ENCODE data around the gene ADCY6. TPM values are rescaled to one million over a fixed set of nuclear protein-coding genes. Genes with fewer than 3 reads are reported as not detected.

ADCY6 gene
- total RNA-seq, 1 experiment from 2014 or later: 19.0 TPM

DNA sequence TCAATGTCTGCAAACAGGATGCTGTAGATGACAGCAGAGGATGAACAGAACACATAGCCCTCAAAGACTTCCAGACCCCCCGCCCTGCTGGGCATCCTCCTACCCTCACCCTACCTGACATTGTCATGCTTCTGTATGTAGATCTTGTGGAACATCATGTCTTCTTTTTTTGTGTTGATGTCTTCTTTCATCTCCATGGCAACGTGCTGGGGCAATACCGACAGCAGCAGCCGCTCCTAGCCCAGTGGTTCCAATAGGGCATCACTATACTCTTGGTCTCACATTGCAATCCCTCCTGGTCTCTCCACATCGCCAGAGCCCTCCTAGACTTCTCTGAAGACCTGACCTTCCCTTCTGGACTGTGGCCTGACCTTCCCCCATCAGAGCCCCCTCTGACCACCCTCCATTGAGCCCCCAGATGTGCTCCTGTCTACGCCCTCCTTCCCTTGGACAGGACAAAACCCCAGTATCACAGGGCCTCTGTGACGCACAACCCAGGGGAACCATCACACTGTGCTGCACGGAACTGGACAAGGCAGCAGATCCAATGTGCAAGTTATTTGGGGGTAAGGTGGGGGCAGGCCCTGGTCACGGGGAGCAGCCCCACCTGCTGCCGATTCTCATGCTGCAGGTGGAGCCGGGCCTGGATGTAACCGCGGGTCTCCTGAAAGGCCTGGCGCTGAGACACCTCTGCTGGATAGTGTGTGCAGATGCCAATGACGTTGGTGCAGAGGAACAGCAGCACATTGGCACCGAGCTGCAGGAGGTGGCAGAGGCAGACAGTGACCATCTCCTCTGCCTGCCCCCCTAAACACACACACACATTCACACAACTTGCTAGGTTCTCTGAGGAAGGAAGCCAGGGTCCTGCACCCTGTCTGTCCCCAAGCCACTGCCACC, 11.1 kb downstream of the ADCY6 start:
- POLR2A ChIA-PET (ENCODE audit: unreplicated experiment): no interaction called here
- H3K9ac ChIP-seq (ENCODE audit: low read length): no peak overlapping the region

DNA sequence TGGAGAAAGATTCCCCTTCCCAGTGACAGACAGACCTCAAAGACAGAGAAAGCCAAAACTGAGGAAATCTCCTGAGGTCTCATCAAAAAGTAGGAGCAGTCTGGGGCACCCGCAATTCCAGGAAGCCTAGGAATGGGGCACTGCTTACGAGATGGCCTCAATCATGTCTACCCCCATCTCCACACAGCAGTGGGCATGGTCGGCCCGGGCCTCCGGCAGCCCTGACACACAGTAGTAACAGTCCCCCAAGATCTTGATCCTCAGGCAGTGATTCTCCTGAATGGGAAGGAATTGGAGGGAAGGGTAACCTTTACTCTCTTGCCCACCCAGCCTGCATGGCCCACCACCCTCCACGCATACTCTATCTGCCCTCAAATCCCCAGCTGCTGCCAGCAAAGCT, 11.9 kb downstream of the ADCY6 start:
- ChIA-PET POLR2A (ENCODE audit: unreplicated experiment) (no interaction called here), CTCF (no interaction called here)
- TF ChIP-seq EZH2phosphoT487 (IDR thresholded peaks at IDR 0.05; ENCODE audit: borderline replicate concordance, low read length) (no peak), EZH2 (IDR thresholded peaks at IDR 0.05; ENCODE audit: low read length, unreplicated experiment) (no peak)
- TF ChIP-seq, protein P1, sequence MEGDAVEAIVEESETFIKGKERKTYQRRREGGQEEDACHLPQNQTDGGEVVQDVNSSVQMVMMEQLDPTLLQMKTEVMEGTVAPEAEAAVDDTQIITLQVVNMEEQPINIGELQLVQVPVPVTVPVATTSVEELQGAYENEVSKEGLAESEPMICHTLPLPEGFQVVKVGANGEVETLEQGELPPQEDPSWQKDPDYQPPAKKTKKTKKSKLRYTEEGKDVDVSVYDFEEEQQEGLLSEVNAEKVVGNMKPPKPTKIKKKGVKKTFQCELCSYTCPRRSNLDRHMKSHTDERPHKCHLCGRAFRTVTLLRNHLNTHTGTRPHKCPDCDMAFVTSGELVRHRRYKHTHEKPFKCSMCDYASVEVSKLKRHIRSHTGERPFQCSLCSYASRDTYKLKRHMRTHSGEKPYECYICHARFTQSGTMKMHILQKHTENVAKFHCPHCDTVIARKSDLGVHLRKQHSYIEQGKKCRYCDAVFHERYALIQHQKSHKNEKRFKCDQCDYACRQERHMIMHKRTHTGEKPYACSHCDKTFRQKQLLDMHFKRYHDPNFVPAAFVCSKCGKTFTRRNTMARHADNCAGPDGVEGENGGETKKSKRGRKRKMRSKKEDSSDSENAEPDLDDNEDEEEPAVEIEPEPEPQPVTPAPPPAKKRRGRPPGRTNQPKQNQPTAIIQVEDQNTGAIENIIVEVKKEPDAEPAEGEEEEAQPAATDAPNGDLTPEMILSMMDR (conservative IDR thresholded peaks at IDR 0.05; ENCODE audit: low read depth, low read length): no peak
- intact Hi-C loops (cut with micrococcal nuclease): no loop called here
- Histone ChIP-seq H3K9ac (ENCODE audit: low read length) (no peak overlapping the region), H3K79me2 (ENCODE audit: low read length) (peaks cover 10% of the 10 kb centered on the region; the same call in 1 of the 2 replicates), H3K9me2 (replicated peaks; ENCODE audit: low read length) (no peaks in the 10 kb centered on the region), H3K4me2 (ENCODE audit: low read length) (no peak overlapping the region), H3K27ac (ENCODE audit: low read length) (no peak overlapping the region), H2AFZ (ENCODE audit: low read length) (no peak overlapping the region), H3K4me3 (ENCODE audit: low read length) (no peak overlapping the region), H4K20me1 (ENCODE audit: low read length) (no peaks in the 10 kb centered on the region), H3K27me3 (ENCODE audit: low read length) (no peaks in the 10 kb centered on the region), H3F3A (ENCODE audit: low read length, unreplicated experiment) (no peaks in the 10 kb centered on the region), H3K4me1 (ENCODE audit: insufficient read depth, low read length) (peaks cover 17% of the 10 kb centered on the region), H3K36me3 (ENCODE audit: low read depth, low read length) (peaks cover 8% of the 10 kb centered on the region; the same call in 1 of the 2 replicates), H3K9me3 (ENCODE audit: low read length) (no peaks in the 10 kb centered on the region)
- DNase-seq: no peak
- ATAC-seq: no peak
- no TSS peak for BruUV-seq (replicated peaks)

More for the DNA sequence above, 11.1 kb downstream of the ADCY6 start:
- Histone ChIP-seq H3K9me3 (ENCODE audit: low read length) (no peaks in the 10 kb centered on the region), H3K9me2 (replicated peaks; ENCODE audit: low read length) (no peaks in the 10 kb centered on the region), H4K20me1 (ENCODE audit: low read length) (no peaks in the 10 kb centered on the region), H3K4me2 (ENCODE audit: low read length) (no peak overlapping the region), H2AFZ (ENCODE audit: low read length) (no peak overlapping the region), H3K4me3 (ENCODE audit: low read length) (no peak overlapping the region), H3K79me2 (ENCODE audit: low read length) (peaks cover 10% of the 10 kb centered on the region; the same call in 1 of the 2 replicates), H3K27me3 (ENCODE audit: low read length) (no peaks in the 10 kb centered on the region), H3F3A (ENCODE audit: low read length, unreplicated experiment) (no peaks in the 10 kb centered on the region), H3K4me1 (ENCODE audit: insufficient read depth, low read length) (peaks cover 17% of the 10 kb centered on the region), H3K36me3 (ENCODE audit: low read depth, low read length) (peaks cover 5% of the 10 kb centered on the region; the same call in 1 of the 2 replicates), H3K27ac (ENCODE audit: low read length) (no peak overlapping the region)
- TF ChIP-seq EZH2 (IDR thresholded peaks at IDR 0.05; ENCODE audit: low read length, unreplicated experiment) (no peak), EZH2phosphoT487 (IDR thresholded peaks at IDR 0.05; ENCODE audit: borderline replicate concordance, low read length) (no peak)
- TF ChIP-seq, protein P1 (conservative IDR thresholded peaks at IDR 0.05; ENCODE audit: low read depth, low read length): no peak
- intact Hi-C loops (cut with micrococcal nuclease): no loop called here
- CTCF ChIA-PET: no interaction called here
- no TSS peak for BruUV-seq (replicated peaks)
- ATAC-seq (no peak), DNase-seq (no peak)
